Activated B cell treated with CpG ODN at 0.5 μM for 24 hours (primary cell): ENCODE measurements around the gene DNAJC1. TPM values are rescaled to one million over a fixed set of nuclear protein-coding genes. Genes with fewer than 3 reads are reported as not detected.

Experiments used
- ATAC-seq: fragments of 200-7000 bp; cut with Tn5 transposase; one replicate; pipeline ENCODE4 v1.10.0; 2021; ENCODE audit warnings: low read depth, mild to moderate bottlenecking, moderate library complexity
- CTCF ChIA-PET: fragments of 350-600 bp; sonication (Branson Sonifier 250); formaldehyde crosslinking; loops from one replicate; lab custom pipeline; 2021; ENCODE audit warnings: antibody characterized with exemption; lab: Charles Lee
- POLR2A ChIA-PET: fragments of 350-600 bp; sonication (Branson Sonifier 250); formaldehyde crosslinking; loops from one replicate; lab custom pipeline; 2021; ENCODE audit warnings: antibody characterized with exemption; lab: Charles Lee
- DNase-seq: peaks from one replicate; pipeline ENCODE4 v3.0.0; 2022
- H3K27ac Mint-ChIP-seq: one replicate; pipeline ENCODE4 v1.8.0; 2020; ENCODE audit warnings: mixed read lengths
- H3K27me3 Mint-ChIP-seq: one replicate; pipeline ENCODE4 v1.8.0; 2021; ENCODE audit warnings: mixed read lengths
- H3K36me3 Mint-ChIP-seq: one replicate; pipeline ENCODE4 v1.8.0; 2021; ENCODE audit warnings: low read depth, mixed read lengths
- H3K4me1 Mint-ChIP-seq: one replicate; pipeline ENCODE4 v1.8.0; 2021; ENCODE audit warnings: mixed read lengths
- H3K4me3 Mint-ChIP-seq: one replicate; pipeline ENCODE4 v1.8.0; 2020; ENCODE audit warnings: mild to moderate bottlenecking, mixed read lengths
- H3K9me3 Mint-ChIP-seq: one replicate; pipeline ENCODE4 v1.8.0; 2020; ENCODE audit warnings: mixed read lengths
- CTCF ChIP-seq: fragments of 200-600 bp; IDR thresholded peaks from one replicate; pipeline ENCODE4 v1.8.0; 2022; ENCODE audit warnings: antibody characterized with exemption, mild to moderate bottlenecking
- intact Hi-C: fragments of 100-400 bp; cut with micrococcal nuclease; formaldehyde crosslinking; loops from one replicate; pipeline ENCODE4 v1.15.1; 2024
- total RNA-seq: library from RNA; stranded (reverse); gene quantifications from 2 replicates; pipeline ENCODE4 v1.2.3, GENCODE V29; 2022

DNAJC1 gene
- total RNA-seq, 1 donor from 2014 or later, result 10.9 TPM

GRCh38 chr10:21791276-21791675, 212.3 kb downstream of the DNAJC1 start:
- ChIA-PET CTCF (no interaction called here), POLR2A (no interaction called here)
- intact Hi-C loops, result no loop called here
- no peaks in the 10 kb centered on the region for H3K27me3 Mint-ChIP-seq
- DNase-seq (no peak), ATAC-seq (no peak)
- peaks cover 16% of the 10 kb centered on the region for H3K36me3 Mint-ChIP-seq
- peaks cover 14% of the 10 kb centered on the region for H3K9me3 Mint-ChIP-seq
- H3K4me3 Mint-ChIP-seq, result no peak overlapping the region
- no peak for TF ChIP-seq CTCF
- no peaks in the 10 kb centered on the region for H3K4me1 Mint-ChIP-seq
- no peak overlapping the region for H3K27ac Mint-ChIP-seq

GRCh38 chr10:21776883-21777282, 226.6 kb downstream of the DNAJC1 start:
- no peak overlapping the region for H3K27ac Mint-ChIP-seq
- peaks cover 16% of the 10 kb centered on the region for H3K36me3 Mint-ChIP-seq
- no peak overlapping the region for H3K4me3 Mint-ChIP-seq
- CTCF ChIA-PET, result no interaction called here
- ATAC-seq (no peak), DNase-seq (no peak)
- TF ChIP-seq CTCF, result no peak
- intact Hi-C loops, result no loop called here
- H3K9me3 Mint-ChIP-seq, result peaks cover 8% of the 10 kb centered on the region
- H3K4me1 Mint-ChIP-seq, result no peaks in the 10 kb centered on the region
- H3K27me3 Mint-ChIP-seq, result no peaks in the 10 kb centered on the region
- POLR2A ChIA-PET, result no interaction called here

- Mint-ChIP-seq H3K36me3 (peaks cover 2% of the 10 kb centered on the region), H3K9me3 (no peaks in the 10 kb centered on the region), H3K27ac (no peak overlapping the region), H3K27me3 (no peaks in the 10 kb centered on the region), H3K4me1 (no peaks in the 10 kb centered on the region), H3K4me3 (no peak overlapping the region)
- TF ChIP-seq CTCF, result no peak
- ChIA-PET POLR2A (no interaction called here), CTCF (no interaction called here)
- no peak for DNase-seq
- ATAC-seq, result no peak
- intact Hi-C loops, result no loop called here
Observed at GRCh38 chr10:21771219-21771618, 232.3 kb downstream of the DNAJC1 start.

GRCh38 chr10:21769041-21769440, 234.5 kb downstream of the DNAJC1 start:
- Mint-ChIP-seq H3K27me3 (no peaks in the 10 kb centered on the region), H3K4me1 (no peaks in the 10 kb centered on the region), H3K27ac (no peak overlapping the region), H3K9me3 (no peaks in the 10 kb centered on the region), H3K36me3 (peaks cover 8% of the 10 kb centered on the region), H3K4me3 (no peak overlapping the region)
- ATAC-seq (no peak), DNase-seq (no peak)
- ChIA-PET CTCF (no interaction called here), POLR2A (no interaction called here)
- TF ChIP-seq CTCF, result no peak
- intact Hi-C loops, result no loop called here

GRCh38 chr10:21764466-21765189, 238.9 kb downstream of the DNAJC1 start:
- ChIA-PET CTCF (no interaction called here), POLR2A (no interaction called here)
- H3K36me3 Mint-ChIP-seq, result peaks cover 11% of the 10 kb centered on the region
- no peaks in the 10 kb centered on the region for H3K27me3 Mint-ChIP-seq
- no peaks in the 10 kb centered on the region for H3K9me3 Mint-ChIP-seq
- H3K4me1 Mint-ChIP-seq, result no peaks in the 10 kb centered on the region
- intact Hi-C loops, result no loop called here
- no peak overlapping the region for H3K27ac Mint-ChIP-seq
- ATAC-seq (no peak), DNase-seq (no peak)
- H3K4me3 Mint-ChIP-seq, result no peak overlapping the region
- no peak for TF ChIP-seq CTCF
